GM21723 (cell line): ENCODE measurements around the gene DSTN.

Experiments used
- ATAC-seq: cut with Tn5 transposase; IDR thresholded peaks from one replicate; pipeline ENCODE4 v1.9.1; 2021; ENCODE audit warnings: mild to moderate bottlenecking, moderate library complexity; ENCODE audit not compliant: unreplicated experiment

Gene DSTN

GRCh38 chr20:17569616-17570346 lies at the start of gene DSTN:
DSTN (plus strand) TSS chr20:17570075; CDS start chr20:17570209, 134 bp downstream.
- peak; percentile 91 for ATAC-seq

DNA sequence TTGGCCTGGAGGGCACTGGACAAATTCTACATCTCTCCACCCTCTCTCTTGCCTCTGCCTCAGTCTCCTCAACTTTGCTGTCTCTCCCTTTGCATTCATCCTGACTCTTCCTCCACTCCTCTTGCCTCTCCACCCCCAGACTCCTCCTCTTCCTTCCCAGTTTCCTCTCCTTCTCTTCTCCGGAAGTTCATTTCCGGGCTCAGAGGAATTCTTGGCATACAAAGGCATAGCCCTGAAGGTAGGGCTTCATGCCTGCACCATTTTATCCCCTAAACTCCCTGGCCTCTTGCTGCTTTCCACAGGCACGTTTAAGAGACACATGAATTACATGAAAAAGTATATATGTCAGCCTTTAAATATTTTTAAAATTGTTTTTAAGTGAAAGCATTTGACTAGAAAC lies 49.3 kb upstream of the DSTN start:
- no peak for ATAC-seq

GRCh38 chr20:17522528-17522927 lies 47.3 kb upstream of the DSTN start:
- no peak for ATAC-seq

DNA sequence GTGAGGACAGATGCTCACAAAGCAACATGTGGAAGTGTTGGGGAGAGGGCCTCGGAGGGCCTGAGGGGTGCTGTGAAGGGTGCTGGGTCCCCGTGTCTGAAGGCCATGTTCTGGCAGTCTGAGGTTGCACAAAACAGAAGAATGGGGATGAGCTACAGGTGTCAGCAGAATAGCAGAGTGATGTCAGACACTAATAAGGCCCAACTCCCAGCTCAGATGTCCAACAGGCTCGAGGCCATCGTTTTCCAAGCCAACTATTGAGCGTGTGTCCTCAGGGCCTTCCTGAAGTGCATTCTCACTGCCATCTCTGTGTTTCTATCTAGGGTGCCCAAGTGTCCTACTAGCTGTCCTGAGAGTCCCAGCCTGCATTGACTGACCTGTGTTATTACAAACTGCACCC lies 46.5 kb upstream of the DSTN start:
- no peak for ATAC-seq

DNA sequence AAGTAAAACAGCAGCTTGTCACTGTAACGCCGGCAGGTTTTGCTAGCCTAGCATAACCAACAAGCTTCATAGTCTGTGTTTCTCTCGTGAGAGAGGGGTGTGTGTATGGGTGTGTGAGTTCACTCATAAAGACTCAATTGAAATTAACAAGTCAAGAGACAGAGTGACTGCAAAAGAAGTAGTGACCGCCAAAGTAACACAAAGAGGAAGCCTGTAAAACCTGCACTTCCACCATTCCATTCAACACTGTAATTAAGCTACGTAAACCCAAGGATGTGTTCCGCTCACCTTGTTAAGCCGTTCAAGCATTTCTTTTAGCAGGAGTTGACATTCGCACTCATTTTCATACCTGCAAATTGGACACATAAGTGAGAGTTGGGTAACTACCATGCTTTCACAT lies 45.3 kb upstream of the DSTN start:
- ATAC-seq, result no peak

- ATAC-seq, result no peak
Observed at GRCh38 chr20:17525132-17525531, 44.7 kb upstream of the DSTN start.

- peak; percentile 79 for ATAC-seq
Observed at GRCh38 chr20:17525650-17526049, 44.2 kb upstream of the DSTN start.

GRCh38 chr20:17529586-17529985 lies 40.3 kb upstream of the DSTN start:
- ATAC-seq, result no peak

- no peak for ATAC-seq
Observed at GRCh38 chr20:17530153-17530552, 39.7 kb upstream of the DSTN start.

- ATAC-seq, result peak; percentile 53
Observed at GRCh38 chr20:17530716-17531664, 38.9 kb upstream of the DSTN start, which contains the start of gene BFSP1. BFSP1 (minus strand) TSS chr20:17531379; CDS start chr20:17531329, 50 bp downstream.

DNA sequence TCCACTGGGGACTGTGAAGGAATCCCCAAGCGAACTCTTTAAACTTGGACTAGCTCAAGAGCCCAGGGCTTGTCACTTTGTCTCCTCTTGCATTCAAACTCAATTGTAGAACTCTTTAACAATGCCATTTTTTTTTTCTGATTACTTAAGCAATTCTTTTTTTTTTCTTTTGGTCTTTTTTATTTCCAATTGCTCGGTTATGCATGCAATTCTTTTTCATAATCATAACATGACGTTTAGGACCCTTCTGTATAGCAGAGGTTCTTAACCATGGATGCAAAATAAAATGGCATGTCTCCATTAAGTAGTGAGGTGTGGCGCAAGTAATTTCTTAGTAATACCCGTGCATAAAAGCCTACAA lies 38.2 kb upstream of the DSTN start:
- ATAC-seq, result no peak

DNA sequence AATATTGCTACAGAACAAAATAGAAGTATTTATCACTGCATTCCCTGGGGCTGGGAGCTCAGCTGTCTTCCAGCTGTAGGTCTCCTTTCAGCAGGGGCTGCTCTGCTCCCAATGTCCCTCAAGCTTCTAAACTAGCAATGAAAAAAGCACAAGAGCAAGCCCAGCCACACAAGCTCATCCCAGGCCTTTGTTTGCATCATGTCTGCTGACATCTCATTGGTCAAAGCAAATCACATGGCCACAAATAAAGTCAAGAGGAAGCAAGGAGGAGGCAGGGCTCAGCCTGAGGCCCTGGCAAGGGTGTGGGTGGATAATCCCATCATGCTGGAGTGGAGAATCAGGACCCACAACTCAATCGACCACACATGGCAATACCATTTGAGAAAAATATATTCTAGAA lies 36.5 kb upstream of the DSTN start:
- ATAC-seq, result peak; percentile 47

DNA sequence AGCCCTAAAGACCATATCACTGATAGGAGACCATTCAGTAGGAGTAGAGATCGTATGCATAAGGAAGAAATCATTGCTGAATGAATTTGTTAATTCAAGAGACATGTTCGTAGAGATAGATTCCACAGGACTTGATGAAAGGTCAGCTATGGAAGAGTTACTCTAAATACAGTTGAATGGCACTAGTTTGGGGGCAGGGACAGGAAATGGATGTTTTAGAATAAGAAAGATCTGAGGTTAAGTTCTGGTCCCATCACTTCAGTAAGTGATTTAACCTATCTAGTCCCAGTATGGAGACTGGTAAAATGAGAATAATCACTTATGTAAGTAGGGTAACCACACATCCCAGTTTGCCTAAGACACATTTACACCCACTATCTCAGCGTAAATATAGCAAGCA lies 35.8 kb upstream of the DSTN start:
- no peak for ATAC-seq

GRCh38 chr20:17536944-17537444 lies 32.9 kb upstream of the DSTN start:
- peak; percentile 81 for ATAC-seq

DNA sequence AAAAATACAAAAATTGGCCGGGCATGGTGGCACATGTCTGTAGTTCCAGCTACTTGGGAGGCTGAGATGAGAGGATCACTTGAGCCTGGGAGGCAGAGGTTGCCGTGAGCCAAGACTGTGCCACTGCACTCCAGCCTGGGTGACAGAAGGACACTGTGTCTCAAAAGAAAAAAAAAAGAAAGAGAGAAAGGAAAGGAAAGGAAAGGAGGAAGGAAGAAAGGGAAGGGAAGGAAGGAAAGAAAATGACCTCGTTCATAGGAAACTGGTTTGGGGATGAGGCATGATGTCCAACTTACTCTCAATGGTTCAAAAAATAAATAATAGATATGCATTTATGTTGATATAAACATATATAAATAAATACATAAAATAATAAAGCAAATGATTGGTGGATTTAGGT lies 31.9 kb upstream of the DSTN start:
- no peak for ATAC-seq

DNA sequence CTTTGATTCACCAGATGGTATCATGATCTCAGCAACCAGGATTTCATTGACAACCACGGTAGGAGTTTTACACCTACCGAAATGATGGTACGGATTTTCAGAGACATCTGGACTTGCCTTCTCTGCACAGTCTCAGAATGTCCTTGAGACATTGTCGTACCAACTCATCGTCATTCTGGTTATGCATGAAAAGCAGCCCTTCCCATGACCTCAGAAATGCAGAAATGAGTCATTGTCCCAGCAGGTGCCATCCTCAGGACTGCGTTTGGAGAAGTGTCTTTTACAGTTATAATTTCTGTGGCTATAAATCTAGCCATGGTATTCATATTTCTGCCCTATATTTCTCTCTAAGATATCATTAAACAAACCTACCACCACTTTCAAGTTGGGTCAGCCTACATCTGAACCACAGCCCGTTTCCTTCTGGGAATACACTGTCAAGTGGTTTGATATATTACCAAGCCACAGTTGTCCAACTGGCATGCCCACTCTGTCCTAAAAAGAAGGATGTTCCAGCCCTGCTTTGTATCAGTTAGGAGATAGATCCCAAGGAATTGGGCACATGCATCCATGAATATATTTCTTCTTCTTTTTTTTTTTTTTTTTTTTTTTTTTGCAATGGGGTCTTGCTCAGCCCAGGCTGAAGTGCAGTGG lies 31.2 kb upstream of the DSTN start:
- ATAC-seq, result no peak

- no peak for ATAC-seq
Observed at GRCh38 chr20:17541596-17541995, 28.3 kb upstream of the DSTN start.

GRCh38 chr20:17541996-17542395 lies 27.9 kb upstream of the DSTN start:
- no peak for ATAC-seq

DNA sequence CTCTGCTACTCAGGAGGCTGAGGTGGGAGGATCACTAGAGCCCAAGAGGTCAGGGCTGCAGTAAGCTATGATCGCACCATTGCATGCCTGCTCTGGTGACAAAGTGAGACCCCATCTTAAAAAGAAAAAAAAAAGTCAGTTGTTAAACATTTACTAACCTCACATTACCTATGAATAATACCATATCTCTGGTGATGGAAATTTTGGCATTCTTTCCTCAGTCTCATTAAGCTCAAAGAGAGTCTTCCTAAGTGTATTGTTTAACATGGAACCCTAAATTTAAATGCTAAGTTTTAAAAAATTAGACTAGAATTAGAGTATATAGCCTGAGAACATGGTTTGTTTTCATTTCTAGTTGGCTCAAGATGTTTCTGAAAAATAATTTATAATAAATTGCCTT lies 27.4 kb upstream of the DSTN start:
- ATAC-seq, result no peak

DNA sequence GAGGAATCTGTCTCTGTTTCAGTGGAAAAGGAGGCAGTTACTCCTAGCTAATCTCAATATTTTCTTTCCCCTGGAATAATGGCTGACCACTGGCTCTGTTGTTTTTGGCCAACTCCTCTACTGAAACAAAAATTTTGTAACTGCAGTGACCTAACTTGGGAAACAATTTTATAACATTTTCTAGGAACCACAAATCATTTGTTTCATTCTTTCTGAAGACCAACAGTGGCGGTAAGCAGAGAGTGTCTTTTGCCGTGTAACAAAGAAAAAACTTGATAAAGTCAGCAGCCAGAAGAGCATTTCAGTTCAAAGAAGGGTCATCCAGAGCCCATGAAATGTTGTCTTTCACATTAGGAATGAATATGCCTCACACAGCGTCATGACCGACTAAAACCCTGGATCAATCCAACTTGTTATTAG lies 26.9 kb upstream of the DSTN start:
- ATAC-seq, result no peak

GRCh38 chr20:17543531-17544131 lies 26.2 kb upstream of the DSTN start:
- no peak for ATAC-seq
